ENCODE results near the gene NPAS2. TPM values are rescaled to one million over a fixed set of nuclear protein-coding genes. Genes with fewer than 3 reads are reported as not detected.

The NPAS2 gene
- polyA plus RNA-seq, 1 of the 3 experiments (the other 2 are of a cell fraction): 58.5 TPM

- H3K36me3 ChIP-seq (replicated peaks in 1 of 2; ENCODE audit: control insufficient read depth in 1 of 2, insufficient read depth in 2 of 2, low read length in 1 of 2): peaks cover 4 to 6% of the 10 kb centered on the region in 2 experiments
- POLR2A ChIA-PET: no interaction called here
- no peak overlapping the region for H2AFZ ChIP-seq (ENCODE audit: low read depth)
- no peak for DNase-seq
- no peaks in the 10 kb centered on the region for H3K9me2 ChIP-seq
- peaks cover 6% of the 10 kb centered on the region; the same call in 1 of the 2 replicates for H4K20me1 ChIP-seq (ENCODE audit: insufficient read depth)
- H3K9me3 ChIP-seq: no peaks in the 10 kb centered on the region
- H3F3A ChIP-seq (replicated peaks; ENCODE audit: insufficient read depth): no peaks in the 10 kb centered on the region
- no peaks in the 10 kb centered on the region for H3K27me3 ChIP-seq (ENCODE audit: insufficient read depth)
- no peak for TF ChIP-seq ZBTB33 (IDR thresholded peaks at IDR 0.05; ENCODE audit: borderline replicate concordance, low read depth)
- no peak for TF ChIP-seq USF2 (IDR thresholded peaks at IDR 0.05; ENCODE audit: borderline replicate concordance, low read depth, low read length)
- TF ChIP-seq FOXJ3 (CRISPR knock-in tag; IDR thresholded peaks at IDR 0.05): no peak
- peaks cover 8 to 11% of the 10 kb centered on the region in 2 experiments; a peak in 2 of 4 replicates for H3K4me1 ChIP-seq (ENCODE audit: control insufficient read depth in 1 of 2, insufficient read depth in 2 of 2, low read depth in 1 of 2, low read length in 1 of 2)
- H3K4me3 ChIP-seq (ENCODE audit: low read depth in 2 of 2, low read length in 1 of 2): no peak overlapping the region
- CTCF ChIA-PET: no interaction called here
- WGBS (ENCODE audit: low lambda C conversion rate): 73% methylated on average over 16 of the region's 16 CpGs
- no peak overlapping the region for H3K9ac ChIP-seq
- peaks cover 72% of the 10 kb centered on the region for H3K79me2 ChIP-seq (ENCODE audit: insufficient read depth)
- H3K4me2 ChIP-seq: no peak overlapping the region
- H3K27ac ChIP-seq (ENCODE audit: low read depth in 2 of 2, low read length in 1 of 2): no peak overlapping the region
Measured at GRCh38 chr2:100835006-100835659, 15.2 kb downstream of the NPAS2 start.

- TF ChIP-seq MAX (IDR thresholded peaks at IDR 0.05; ENCODE audit: low read depth) (0 out of 2 replicates have a peak, but pooled peaks have one; percentile 3), NRF1 (IDR thresholded peaks at IDR 0.05; ENCODE audit: low read depth, low read length) (no peak)
- Histone ChIP-seq H3F3A (replicated peaks; ENCODE audit: insufficient read depth) (no peaks in the 10 kb centered on the region), H3K27ac (ENCODE audit: low read depth in 2 of 2, low read length in 1 of 2) (no peak overlapping the region), H3K27me3 (ENCODE audit: insufficient read depth) (no peaks in the 10 kb centered on the region), H3K9me2 (no peaks in the 10 kb centered on the region), H3K9ac (no peak overlapping the region), H3K79me2 (ENCODE audit: insufficient read depth) (peaks cover 58% of the 10 kb centered on the region), H3K9me3 (no peaks in the 10 kb centered on the region), H3K4me3 (ENCODE audit: low read depth in 2 of 2, low read length in 1 of 2) (no peak overlapping the region), H4K20me1 (ENCODE audit: insufficient read depth) (peaks cover 14% of the 10 kb centered on the region; the same call in 1 of the 2 replicates), H3K4me2 (no peak overlapping the region), H3K36me3 (replicated peaks in 1 of 2; ENCODE audit: control insufficient read depth in 1 of 2, insufficient read depth in 2 of 2, low read length in 1 of 2) (peaks cover 2 to 3% of the 10 kb centered on the region in 2 experiments), H3K4me1 (ENCODE audit: control insufficient read depth in 1 of 2, insufficient read depth in 2 of 2, low read depth in 1 of 2, low read length in 1 of 2) (no peaks in the 10 kb centered on the region), H2AFZ (ENCODE audit: low read depth) (no peak overlapping the region)
- ChIA-PET CTCF (no interaction called here), POLR2A (no interaction called here)
- DNase-seq: no peak
- WGBS (ENCODE audit: low lambda C conversion rate): 70% methylated on average over 7 of the region's 7 CpGs
Measured at GRCh38 chr2:100840519-100840918, 20.6 kb downstream of the NPAS2 start.

Measured in SK-N-SH (cell line).